ENCODE results near the gene C1QL2. TPM values are rescaled to one million over a fixed set of nuclear protein-coding genes. Genes with fewer than 3 reads are reported as not detected.
A peak's percentile ranks its signal among the peaks of the same experiment; 100 is the strongest.

The C1QL2 gene
- total and polyA plus RNA-seq, 2 experiments from 2014 or later, result 0.69 to 0.87 TPM

DNA sequence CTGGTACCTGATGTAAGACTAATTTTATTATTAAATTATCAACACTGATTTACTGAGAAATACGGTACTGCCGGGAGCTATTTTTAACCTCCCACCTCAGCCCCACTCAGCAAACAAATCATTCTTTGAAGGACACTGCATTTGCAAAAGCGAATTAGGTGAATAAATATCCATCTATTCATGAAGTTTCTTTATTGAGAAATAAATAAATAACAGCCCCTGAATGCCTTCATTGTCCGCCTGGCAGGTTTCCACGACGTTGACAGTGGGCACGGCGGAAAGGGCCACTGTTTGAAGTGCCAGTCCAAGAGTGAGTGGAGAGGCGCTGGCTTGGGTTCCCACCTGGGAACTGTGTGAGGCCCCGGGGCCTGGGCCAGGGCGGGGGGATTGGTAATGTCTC, 15.7 kb downstream of the C1QL2 start:
- Mint-ChIP-seq H3K27me3 (ENCODE audit: insufficient read depth, low read depth, poor library complexity) (peaks cover 8% of the 10 kb centered on the region), H3K27ac (no peak overlapping the region), H3K4me3 (no peak overlapping the region), H3K4me1 (peaks cover 26% of the 10 kb centered on the region), H3K36me3 (ENCODE audit: low read depth) (no peaks in the 10 kb centered on the region), H3K9me3 (no peaks in the 10 kb centered on the region)
- H3K27ac ChIP-seq (ENCODE audit: low read depth), result no peak overlapping the region
- H3K4me1 ChIP-seq (ENCODE audit: insufficient read depth), result peaks cover 11% of the 10 kb centered on the region
- H4K20me1 ChIP-seq (replicated peaks; ENCODE audit: insufficient read depth), result no peaks in the 10 kb centered on the region
- H3F3A ChIP-seq (replicated peaks; ENCODE audit: low read depth), result no peaks in the 10 kb centered on the region
- H3K4me3 ChIP-seq, result no peak overlapping the region
- H3K79me2 ChIP-seq (replicated peaks; ENCODE audit: insufficient read depth), result no peaks in the 10 kb centered on the region
- DNase-seq (ENCODE audit: low spot score), result no peak
- H2AFZ ChIP-seq, result no peak overlapping the region
- ATAC-seq, result no peak
- no peaks in the 10 kb centered on the region for H3K27me3 ChIP-seq (ENCODE audit: insufficient read depth)
- H3K36me3 ChIP-seq (ENCODE audit: insufficient read depth), result no peaks in the 10 kb centered on the region
- no peaks in the 10 kb centered on the region for H3K9me2 ChIP-seq (ENCODE audit: insufficient read depth)
- H3K4me2 ChIP-seq, result peak overlapping the region; percentile 3; the same call in 1 of the 2 replicates
- TF ChIP-seq, protein P1, sequence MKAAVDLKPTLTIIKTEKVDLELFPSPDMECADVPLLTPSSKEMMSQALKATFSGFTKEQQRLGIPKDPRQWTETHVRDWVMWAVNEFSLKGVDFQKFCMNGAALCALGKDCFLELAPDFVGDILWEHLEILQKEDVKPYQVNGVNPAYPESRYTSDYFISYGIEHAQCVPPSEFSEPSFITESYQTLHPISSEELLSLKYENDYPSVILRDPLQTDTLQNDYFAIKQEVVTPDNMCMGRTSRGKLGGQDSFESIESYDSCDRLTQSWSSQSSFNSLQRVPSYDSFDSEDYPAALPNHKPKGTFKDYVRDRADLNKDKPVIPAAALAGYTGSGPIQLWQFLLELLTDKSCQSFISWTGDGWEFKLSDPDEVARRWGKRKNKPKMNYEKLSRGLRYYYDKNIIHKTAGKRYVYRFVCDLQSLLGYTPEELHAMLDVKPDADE (IDR thresholded peaks at IDR 0.05), result no peak
- TF ChIP-seq EZH2phosphoT487 (IDR thresholded peaks at IDR 0.05; ENCODE audit: unreplicated experiment), result no peak
- TF ChIP-seq STAT1 (IDR thresholded peaks at IDR 0.05; ENCODE audit: unreplicated experiment), result no peak
- TF ChIP-seq, protein P2, sequence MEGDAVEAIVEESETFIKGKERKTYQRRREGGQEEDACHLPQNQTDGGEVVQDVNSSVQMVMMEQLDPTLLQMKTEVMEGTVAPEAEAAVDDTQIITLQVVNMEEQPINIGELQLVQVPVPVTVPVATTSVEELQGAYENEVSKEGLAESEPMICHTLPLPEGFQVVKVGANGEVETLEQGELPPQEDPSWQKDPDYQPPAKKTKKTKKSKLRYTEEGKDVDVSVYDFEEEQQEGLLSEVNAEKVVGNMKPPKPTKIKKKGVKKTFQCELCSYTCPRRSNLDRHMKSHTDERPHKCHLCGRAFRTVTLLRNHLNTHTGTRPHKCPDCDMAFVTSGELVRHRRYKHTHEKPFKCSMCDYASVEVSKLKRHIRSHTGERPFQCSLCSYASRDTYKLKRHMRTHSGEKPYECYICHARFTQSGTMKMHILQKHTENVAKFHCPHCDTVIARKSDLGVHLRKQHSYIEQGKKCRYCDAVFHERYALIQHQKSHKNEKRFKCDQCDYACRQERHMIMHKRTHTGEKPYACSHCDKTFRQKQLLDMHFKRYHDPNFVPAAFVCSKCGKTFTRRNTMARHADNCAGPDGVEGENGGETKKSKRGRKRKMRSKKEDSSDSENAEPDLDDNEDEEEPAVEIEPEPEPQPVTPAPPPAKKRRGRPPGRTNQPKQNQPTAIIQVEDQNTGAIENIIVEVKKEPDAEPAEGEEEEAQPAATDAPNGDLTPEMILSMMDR (conservative IDR thresholded peaks at IDR 0.05; ENCODE audit: low read depth in 2 of 2), result no peak
- TF ChIP-seq, protein P3, sequence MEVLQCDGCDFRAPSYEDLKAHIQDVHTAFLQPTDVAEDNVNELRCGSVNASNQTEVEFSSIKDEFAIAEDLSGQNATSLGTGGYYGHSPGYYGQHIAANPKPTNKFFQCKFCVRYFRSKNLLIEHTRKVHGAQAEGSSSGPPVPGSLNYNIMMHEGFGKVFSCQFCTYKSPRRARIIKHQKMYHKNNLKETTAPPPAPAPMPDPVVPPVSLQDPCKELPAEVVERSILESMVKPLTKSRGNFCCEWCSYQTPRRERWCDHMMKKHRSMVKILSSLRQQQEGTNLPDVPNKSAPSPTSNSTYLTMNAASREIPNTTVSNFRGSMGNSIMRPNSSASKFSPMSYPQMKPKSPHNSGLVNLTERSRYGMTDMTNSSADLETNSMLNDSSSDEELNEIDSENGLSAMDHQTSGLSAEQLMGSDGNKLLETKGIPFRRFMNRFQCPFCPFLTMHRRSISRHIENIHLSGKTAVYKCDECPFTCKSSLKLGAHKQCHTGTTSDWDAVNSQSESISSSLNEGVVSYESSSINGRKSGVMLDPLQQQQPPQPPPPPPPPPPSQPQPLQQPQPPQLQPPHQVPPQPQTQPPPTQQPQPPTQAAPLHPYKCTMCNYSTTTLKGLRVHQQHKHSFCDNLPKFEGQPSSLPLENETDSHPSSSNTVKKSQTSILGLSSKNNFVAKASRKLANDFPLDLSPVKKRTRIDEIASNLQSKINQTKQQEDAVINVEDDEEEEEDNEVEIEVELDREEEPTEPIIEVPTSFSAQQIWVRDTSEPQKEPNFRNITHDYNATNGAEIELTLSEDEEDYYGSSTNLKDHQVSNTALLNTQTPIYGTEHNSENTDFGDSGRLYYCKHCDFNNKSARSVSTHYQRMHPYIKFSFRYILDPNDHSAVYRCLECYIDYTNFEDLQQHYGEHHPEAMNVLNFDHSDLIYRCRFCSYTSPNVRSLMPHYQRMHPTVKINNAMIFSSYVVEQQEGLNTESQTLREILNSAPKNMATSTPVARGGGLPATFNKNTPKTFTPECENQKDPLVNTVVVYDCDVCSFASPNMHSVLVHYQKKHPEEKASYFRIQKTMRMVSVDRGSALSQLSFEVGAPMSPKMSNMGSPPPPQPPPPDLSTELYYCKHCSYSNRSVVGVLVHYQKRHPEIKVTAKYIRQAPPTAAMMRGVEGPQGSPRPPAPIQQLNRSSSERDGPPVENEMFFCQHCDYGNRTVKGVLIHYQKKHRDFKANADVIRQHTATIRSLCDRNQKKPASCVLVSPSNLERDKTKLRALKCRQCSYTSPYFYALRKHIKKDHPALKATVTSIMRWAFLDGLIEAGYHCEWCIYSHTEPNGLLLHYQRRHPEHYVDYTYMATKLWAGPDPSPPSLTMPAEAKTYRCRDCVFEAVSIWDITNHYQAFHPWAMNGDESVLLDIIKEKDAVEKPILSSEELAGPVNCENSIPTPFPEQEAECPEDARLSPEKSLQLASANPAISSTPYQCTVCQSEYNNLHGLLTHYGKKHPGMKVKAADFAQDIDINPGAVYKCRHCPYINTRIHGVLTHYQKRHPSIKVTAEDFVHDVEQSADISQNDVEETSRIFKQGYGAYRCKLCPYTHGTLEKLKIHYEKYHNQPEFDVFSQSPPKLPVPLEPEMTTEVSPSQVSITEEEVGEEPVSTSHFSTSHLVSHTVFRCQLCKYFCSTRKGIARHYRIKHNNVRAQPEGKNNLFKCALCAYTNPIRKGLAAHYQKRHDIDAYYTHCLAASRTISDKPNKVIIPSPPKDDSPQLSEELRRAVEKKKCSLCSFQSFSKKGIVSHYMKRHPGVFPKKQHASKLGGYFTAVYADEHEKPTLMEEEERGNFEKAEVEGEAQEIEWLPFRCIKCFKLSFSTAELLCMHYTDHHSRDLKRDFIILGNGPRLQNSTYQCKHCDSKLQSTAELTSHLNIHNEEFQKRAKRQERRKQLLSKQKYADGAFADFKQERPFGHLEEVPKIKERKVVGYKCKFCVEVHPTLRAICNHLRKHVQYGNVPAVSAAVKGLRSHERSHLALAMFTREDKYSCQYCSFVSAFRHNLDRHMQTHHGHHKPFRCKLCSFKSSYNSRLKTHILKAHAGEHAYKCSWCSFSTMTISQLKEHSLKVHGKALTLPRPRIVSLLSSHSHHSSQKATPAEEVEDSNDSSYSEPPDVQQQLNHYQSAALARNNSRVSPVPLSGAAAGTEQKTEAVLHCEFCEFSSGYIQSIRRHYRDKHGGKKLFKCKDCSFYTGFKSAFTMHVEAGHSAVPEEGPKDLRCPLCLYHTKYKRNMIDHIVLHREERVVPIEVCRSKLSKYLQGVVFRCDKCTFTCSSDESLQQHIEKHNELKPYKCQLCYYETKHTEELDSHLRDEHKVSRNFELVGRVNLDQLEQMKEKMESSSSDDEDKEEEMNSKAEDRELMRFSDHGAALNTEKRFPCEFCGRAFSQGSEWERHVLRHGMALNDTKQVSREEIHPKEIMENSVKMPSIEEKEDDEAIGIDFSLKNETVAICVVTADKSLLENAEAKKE (CRISPR knock-in tag; IDR thresholded peaks at IDR 0.05), result no peak
- no peak for TF ChIP-seq POLR2AphosphoS5 (IDR thresholded peaks at IDR 0.05; ENCODE audit: low read depth)
- no peak for TF ChIP-seq ZNF331 (CRISPR knock-in tag; IDR thresholded peaks at IDR 0.05; ENCODE audit: low read depth)
- TF ChIP-seq ZNF114 (CRISPR knock-in tag; IDR thresholded peaks at IDR 0.05), result no peak

All from GM23338 (cell line).